ENCODE data around the gene NTN5.
"Not testable (repeated sequence)": the region's sequence is repeated elsewhere in the genome, so short reads cannot be mapped to it uniquely, and the experiment has no call there.

DNA sequence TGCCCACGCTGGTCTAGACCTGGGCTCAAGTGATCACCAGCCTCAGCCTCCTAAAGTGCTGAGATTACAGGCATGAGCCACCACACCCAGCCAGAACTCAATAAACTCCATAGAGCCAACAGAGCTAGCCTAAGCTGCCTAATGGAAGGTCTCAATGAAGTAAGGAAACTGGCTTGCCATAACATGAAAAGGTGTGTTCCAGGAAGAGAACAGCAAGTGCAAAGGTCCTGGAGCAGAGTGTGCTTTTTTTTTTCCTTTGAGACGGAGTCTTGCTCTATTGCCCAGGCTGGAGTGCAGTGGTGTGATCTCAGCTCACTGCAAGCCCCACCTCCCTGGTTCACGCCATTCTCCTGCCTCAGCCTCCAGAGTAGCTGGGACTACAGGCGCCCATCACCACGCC, 15.0 kb downstream of the NTN5 start:
- TF ChIP-seq, protein P1, sequence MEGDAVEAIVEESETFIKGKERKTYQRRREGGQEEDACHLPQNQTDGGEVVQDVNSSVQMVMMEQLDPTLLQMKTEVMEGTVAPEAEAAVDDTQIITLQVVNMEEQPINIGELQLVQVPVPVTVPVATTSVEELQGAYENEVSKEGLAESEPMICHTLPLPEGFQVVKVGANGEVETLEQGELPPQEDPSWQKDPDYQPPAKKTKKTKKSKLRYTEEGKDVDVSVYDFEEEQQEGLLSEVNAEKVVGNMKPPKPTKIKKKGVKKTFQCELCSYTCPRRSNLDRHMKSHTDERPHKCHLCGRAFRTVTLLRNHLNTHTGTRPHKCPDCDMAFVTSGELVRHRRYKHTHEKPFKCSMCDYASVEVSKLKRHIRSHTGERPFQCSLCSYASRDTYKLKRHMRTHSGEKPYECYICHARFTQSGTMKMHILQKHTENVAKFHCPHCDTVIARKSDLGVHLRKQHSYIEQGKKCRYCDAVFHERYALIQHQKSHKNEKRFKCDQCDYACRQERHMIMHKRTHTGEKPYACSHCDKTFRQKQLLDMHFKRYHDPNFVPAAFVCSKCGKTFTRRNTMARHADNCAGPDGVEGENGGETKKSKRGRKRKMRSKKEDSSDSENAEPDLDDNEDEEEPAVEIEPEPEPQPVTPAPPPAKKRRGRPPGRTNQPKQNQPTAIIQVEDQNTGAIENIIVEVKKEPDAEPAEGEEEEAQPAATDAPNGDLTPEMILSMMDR (IDR thresholded peaks at IDR 0.05): not testable (repeated sequence)
- TF ChIP-seq POLR2A (IDR thresholded peaks at IDR 0.05): not testable (repeated sequence)

Data from suprapubic skin (tissue), 3 donors.